PFSK-1 (cell line): ENCODE measurements around the gene EPB41L4A.

Experiments used
- FOXP2 ChIP-seq: optimal IDR thresholded peaks from 2 replicates; pipeline ENCODE3; 2011; ENCODE audit warnings: borderline replicate concordance, control low read depth, inconsistent platforms; ENCODE audit not compliant: insufficient read depth; ENCODE audit errors: extremely low read length, extremely low read depth
- POLR2AphosphoS5 ChIP-seq: IDR thresholded peaks from 2 replicates; pipeline ENCODE4 v1.6.1; 2012; ENCODE audit warnings: low read depth, mild to moderate bottlenecking, control low read depth, low read length, moderate library complexity
- SIN3A ChIP-seq: IDR thresholded peaks from 2 replicates; pipeline ENCODE4 v1.6.1; 2012; ENCODE audit warnings: mild to moderate bottlenecking, low read length, moderate library complexity, borderline replicate concordance; ENCODE audit not compliant: insufficient read depth
- TAF1 ChIP-seq: IDR thresholded peaks from 2 replicates; pipeline ENCODE4 v1.6.1; 2012; ENCODE audit warnings: low read length, control low read depth, borderline replicate concordance; ENCODE audit not compliant: insufficient read depth
- TF ChIP-seq, protein P1 (sequence below), 2 experiments: IDR thresholded peaks; 2 replicates each; pipeline versions ENCODE4 v1.6.1 to v1.8.0; 2011 to 2012; ENCODE audit warnings: low read depth in 2 of 2, low read length in 2 of 2, control low read depth in 1 of 2, inconsistent platforms in 1 of 2, mild to moderate bottlenecking in 1 of 2, moderate library complexity in 1 of 2; ENCODE audit not compliant: insufficient read depth in 1 of 2

The EPB41L4A gene

DNA sequence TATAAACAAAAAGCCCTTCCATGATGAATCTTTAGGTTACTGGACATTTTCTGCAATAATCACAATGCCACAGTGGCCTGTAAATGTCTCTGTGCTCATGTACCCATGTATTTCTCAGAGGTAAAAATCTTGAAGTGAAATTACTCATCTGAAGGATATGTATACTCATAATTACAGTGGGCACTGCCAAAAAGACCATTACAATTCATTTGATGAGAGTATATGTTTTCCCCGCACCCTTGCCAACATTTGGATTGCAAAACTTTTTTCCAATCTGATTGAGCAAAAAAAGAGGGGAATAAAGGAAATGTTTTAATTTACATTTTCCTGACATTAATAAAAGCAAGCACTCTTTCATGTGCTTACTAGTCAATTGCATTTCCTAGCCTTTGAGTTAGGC is 110.5 kb downstream of the EPB41L4A start:
- TF ChIP-seq, protein P1, sequence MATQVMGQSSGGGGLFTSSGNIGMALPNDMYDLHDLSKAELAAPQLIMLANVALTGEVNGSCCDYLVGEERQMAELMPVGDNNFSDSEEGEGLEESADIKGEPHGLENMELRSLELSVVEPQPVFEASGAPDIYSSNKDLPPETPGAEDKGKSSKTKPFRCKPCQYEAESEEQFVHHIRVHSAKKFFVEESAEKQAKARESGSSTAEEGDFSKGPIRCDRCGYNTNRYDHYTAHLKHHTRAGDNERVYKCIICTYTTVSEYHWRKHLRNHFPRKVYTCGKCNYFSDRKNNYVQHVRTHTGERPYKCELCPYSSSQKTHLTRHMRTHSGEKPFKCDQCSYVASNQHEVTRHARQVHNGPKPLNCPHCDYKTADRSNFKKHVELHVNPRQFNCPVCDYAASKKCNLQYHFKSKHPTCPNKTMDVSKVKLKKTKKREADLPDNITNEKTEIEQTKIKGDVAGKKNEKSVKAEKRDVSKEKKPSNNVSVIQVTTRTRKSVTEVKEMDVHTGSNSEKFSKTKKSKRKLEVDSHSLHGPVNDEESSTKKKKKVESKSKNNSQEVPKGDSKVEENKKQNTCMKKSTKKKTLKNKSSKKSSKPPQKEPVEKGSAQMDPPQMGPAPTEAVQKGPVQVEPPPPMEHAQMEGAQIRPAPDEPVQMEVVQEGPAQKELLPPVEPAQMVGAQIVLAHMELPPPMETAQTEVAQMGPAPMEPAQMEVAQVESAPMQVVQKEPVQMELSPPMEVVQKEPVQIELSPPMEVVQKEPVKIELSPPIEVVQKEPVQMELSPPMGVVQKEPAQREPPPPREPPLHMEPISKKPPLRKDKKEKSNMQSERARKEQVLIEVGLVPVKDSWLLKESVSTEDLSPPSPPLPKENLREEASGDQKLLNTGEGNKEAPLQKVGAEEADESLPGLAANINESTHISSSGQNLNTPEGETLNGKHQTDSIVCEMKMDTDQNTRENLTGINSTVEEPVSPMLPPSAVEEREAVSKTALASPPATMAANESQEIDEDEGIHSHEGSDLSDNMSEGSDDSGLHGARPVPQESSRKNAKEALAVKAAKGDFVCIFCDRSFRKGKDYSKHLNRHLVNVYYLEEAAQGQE (IDR thresholded peaks at IDR 0.05; ENCODE audit: insufficient read depth in 1 of 2, low read depth in 2 of 2, low read length in 2 of 2), result no peak
- TF ChIP-seq POLR2AphosphoS5 (no peak), TAF1 (no peak), FOXP2 (no peak), SIN3A (no peak)

DNA sequence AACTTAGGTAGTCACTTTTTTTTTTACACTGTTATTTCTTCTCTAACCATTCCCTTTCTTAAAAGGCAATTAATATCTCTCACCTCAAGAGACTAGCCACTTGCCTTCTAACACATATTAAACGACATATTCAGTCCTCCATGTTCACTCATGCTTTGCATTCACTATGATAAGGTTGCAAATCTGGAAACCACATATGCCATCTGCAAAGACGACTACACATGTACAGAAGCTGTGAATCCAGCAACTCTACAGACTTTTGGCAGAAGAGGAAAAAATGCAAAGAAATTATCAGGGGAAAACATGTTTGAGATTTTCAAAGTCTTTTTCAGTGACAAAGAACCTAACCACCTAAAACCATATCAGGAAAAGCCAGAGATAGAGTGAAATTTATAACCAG is 112.1 kb downstream of the EPB41L4A start:
- TF ChIP-seq POLR2AphosphoS5 (no peak), SIN3A (no peak), FOXP2 (no peak), TAF1 (no peak)
- TF ChIP-seq, protein P1 (IDR thresholded peaks at IDR 0.05; ENCODE audit: insufficient read depth in 1 of 2, low read depth in 2 of 2, low read length in 2 of 2), result no peak

DNA sequence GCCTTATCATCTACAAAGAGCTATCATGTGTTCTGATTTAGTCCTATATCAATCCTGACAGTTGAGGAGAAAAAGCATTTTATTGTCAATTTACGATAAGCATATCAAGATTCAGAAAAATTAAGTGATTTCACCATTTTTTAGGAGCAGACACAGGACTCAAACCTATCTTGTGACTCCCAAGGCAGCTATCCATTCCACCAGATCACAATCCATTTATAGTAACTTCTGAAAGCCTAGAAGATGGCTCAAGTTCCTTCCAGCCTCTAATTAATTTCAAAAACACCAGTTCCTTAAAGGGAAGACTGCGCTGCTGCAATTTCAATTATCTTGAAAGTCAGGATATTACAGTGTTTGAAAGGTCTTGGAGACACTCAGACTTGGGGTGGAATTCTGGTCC is 114.3 kb downstream of the EPB41L4A start:
- TF ChIP-seq, protein P1 (IDR thresholded peaks at IDR 0.05; ENCODE audit: insufficient read depth in 1 of 2, low read depth in 2 of 2, low read length in 2 of 2), result no peak
- TF ChIP-seq FOXP2 (no peak), SIN3A (no peak), TAF1 (no peak), POLR2AphosphoS5 (no peak)

DNA sequence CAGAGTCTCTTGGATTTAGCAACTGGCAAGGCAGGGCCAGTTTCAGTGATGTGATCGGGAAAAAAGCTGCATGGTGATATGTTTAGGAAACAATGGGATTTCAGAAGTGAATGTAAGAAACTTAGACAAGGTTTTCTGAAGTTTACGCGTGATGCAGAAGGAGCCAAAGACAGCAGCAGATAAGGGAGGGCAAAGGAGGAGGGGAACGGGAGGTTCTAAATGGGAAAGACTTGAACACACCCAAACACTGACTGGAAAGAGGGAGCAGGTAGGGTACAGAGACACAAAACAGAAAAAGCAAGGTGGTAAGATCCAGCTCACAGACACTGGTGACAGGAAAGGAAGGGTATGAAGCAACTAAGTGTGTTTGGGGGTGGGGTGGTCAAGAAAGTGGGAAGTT is 115.4 kb downstream of the EPB41L4A start:
- TF ChIP-seq, protein P1 (IDR thresholded peaks at IDR 0.05; ENCODE audit: insufficient read depth in 1 of 2, low read depth in 2 of 2, low read length in 2 of 2), result no peak
- no peak for TF ChIP-seq FOXP2
- TF ChIP-seq POLR2AphosphoS5, result no peak
- no peak for TF ChIP-seq SIN3A
- no peak for TF ChIP-seq TAF1

DNA sequence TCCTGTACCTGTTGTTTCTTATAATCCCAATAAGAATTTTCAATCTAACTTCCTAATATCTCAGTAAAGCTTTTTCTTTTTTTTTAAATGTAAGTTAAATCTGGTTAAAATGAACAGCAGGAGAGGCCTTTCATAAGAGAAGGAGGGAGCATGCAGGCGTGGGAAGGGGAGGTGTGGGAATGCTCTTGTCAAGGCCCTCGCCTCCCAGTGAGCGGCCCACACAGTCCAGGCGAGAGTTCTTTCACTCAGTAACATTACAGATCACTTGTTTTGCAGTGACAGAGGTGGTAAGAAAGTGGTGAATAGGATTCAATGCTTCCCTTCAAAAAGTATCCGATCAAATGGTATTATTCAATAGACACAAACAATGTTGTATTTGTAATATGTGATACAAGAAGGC is 125.0 kb downstream of the EPB41L4A start:
- TF ChIP-seq FOXP2 (no peak), TAF1 (no peak), SIN3A (no peak), POLR2AphosphoS5 (no peak)
- TF ChIP-seq, protein P1 (IDR thresholded peaks at IDR 0.05; ENCODE audit: insufficient read depth in 1 of 2, low read depth in 2 of 2, low read length in 2 of 2), result no peak
